GM19240 (cell line): Measurements from ENCODE around the gene BACE2.

ENCODE experiments used
- DNase-seq: peaks from one replicate; pipeline ENCODE4 v3.0.0; 2011; ENCODE audit warnings: low spot score; ENCODE audit not compliant: insufficient read length

BACE2 gene

DNA sequence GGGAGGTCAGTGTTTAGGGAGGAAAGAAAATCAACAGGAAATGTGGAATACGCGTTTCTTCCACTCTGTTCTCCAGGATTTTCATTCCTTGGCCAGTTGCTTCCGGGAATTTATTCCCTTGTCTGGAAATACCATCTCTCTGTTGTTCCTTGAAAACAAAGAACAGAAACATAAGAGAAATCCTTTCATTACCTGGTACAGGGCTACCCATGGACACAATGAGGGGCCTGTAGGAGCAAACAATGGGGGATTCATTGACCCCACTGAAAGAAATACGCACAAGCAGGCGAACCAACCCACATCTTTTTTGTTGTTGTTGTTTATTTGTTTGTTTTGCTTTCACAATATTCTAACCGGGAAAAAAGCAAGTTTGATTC lies 20.0 kb upstream of the BACE2 start:
- no peak for DNase-seq

DNA sequence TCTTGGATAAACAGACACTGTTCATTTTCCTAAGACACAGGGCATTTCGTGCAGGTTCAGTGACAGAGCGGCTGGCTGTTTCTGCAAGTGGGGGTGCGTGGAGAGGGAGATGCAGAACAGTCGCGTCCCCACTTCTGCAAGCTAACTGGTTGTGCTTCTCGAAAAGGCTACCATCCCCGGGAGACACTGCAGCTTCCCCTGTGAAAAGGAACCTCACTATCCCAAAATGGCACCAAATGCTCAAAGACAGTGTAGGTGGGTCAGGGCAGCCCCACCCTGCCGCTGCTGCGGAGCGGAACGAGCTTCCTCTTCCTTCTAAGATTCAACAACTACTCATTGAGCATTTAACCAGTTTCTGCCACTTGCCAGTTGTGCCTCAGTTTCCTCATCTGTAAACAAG lies 19.2 kb upstream of the BACE2 start:
- no peak for DNase-seq

DNA sequence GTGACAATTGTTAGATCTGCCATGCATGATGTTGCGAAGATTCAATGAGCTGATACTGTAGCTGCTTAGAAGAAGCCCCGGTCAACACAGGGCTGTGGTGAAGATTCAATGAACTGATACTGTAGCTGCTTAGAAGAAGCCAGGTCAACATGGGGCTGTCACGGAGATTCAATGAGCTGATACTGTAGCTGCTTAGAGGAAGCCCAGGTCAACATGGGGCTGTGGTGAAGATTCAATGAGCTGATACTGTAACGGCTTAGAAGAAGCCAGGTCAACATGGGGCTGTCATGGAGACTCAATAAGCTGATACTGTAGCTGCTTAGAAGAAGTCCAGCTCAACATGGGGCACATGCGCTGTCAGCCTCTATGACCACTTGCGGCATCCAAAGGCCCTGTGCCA lies 18.8 kb upstream of the BACE2 start:
- DNase-seq, result no peak

DNA sequence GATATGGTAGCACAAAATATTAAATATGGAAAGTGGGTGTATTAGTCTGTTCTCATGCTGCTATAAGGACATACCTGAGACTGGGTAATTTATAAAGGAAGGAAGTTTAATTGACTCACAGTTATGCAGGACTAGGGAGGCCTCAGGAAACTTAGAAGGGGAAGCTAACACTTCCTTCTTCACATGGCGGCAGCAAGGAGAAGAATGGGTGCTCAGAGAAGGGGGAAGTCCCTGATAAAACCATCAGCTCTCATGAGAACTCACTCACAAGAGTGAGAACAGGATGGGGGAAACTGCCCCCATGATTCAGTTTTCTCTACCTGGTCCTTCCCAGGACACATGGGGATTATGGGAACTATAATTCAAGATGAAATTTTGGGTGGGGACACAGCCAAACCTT lies 15.8 kb upstream of the BACE2 start:
- no peak for DNase-seq

DNA sequence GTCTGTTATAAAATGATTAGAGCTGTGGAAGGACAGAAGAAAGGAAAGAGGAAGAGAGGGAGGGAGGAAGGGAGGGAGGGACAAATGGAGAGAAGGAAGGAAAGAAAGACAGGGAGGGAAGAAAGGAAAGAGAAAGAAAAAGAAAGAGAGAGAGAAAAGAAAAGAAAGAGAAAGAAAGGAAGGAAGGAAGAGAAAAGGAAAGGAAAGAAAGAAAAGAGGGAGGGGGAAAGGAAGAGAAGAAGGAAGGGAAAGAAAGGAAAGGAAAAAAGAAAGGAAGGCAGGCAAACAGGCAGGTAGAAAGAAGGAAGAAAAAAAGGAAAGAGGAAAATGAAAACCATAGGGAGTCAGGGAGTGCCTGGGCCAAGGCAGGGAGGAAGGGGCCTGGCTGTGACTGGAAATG lies 14.5 kb upstream of the BACE2 start:
- no peak for DNase-seq

DNA sequence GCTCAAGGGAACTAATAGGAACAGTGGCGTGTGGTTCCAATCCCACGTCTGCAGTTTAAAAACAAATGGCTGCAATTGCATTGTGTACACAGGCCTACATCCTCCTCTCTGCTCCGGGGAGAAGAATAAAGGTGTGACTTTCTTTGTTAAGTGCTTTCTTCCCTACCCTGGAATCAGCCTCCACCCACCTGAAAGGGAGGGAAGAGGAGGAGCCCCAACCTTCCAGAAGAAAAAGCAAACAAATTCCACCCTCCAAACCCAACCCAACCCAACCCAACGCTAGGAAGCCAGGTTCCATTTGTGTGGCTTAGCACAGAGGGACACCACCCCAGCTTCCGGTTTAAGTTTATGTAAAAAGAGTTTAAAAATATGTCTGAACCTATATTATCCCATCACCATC lies 11.8 kb upstream of the BACE2 start:
- no peak for DNase-seq

DNA sequence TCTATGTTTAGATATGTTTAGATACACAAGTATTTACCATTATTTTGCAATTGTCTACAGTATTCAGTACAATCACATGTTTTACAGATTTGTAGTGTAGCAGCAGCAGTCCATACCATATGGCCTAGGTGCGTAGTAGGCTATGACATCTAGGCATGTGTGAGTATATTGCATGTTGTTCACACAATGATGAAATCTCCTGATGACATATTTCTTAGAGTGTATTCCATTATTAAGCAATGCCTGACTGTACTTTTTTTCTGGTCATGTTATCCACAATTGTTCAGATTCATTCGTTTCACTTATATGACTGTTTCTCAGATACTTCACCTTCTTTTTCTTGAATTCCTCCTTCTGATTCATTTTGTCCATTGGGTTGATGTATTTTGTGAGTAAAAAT lies 9.9 kb upstream of the BACE2 start:
- no peak for DNase-seq

DNA sequence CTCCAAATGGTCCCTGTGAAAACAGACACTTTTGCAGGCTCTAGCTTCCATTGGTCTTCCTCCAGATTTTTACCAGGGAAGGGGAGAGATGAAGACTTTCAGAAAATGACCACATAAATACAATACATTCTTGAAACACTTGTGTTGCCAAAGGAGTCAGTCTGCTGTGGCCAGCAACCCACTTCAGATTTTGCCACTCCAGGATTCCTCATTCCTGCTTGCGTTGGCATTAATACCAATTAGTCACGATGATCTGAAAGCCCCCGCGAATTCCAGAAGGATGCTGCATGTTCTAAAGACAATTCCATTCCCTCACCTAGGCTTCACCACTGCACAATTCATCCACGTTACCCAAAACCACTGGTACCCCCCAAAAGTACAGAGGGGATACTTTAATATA lies 7.9 kb upstream of the BACE2 start:
- no peak for DNase-seq

DNA sequence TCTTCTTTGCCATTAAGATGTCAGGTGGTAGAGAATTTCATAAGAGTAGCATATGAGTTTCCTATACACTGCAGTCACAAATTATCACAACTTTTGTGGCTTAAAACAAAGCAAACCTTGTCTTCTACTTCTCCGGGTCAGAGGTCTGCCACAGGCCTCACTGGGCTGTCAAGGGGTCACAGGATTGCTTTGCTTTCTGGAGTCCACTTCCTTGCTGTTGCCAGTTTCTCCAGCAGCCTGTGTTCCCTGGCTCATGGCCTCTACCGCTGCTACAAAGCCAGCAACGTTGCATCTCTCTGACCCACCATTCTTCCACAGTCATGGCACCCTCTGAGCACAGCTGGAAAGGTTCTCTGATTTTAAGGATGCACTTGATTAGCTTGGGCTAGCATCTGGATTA lies 6.5 kb upstream of the BACE2 start:
- no peak for DNase-seq

DNA sequence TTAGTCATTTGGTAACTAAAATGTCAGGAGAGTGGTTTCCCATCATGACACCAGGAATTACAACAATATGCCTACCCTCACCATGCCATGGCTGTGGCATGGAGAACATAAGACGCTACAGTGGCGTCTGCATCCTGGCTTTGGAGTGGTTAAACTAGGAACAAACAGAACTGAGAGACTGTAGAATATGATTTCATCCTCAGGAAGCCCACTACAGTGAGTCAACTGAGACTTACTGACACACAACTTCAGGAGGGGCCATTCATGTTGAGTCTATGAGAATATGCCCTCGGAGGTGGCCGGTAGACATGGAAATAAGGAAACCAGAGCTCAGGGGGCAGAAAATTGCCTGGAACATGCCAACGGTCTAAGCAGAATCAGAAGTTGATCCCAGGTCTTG lies 5.9 kb upstream of the BACE2 start:
- no peak for DNase-seq

DNA sequence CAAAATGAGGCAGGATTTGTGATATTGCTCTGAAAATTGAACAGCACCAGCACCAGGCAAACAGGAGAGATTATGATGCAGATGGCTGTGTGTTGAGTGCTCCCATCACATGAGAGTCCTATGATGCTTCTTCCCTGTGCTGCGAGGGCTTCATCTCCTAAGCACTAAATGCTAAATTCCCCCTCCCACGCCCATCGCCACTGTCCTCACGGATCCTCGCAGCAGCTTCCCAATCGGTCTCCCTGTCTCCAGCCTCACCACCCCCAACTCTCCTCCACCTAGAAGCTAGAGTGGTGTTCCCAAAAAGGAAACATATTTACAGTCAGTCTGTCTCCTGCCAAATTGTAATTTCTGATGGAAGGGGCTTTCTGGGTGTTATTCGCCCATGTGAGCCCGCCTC lies 4.9 kb upstream of the BACE2 start:
- DNase-seq, result no peak

DNA sequence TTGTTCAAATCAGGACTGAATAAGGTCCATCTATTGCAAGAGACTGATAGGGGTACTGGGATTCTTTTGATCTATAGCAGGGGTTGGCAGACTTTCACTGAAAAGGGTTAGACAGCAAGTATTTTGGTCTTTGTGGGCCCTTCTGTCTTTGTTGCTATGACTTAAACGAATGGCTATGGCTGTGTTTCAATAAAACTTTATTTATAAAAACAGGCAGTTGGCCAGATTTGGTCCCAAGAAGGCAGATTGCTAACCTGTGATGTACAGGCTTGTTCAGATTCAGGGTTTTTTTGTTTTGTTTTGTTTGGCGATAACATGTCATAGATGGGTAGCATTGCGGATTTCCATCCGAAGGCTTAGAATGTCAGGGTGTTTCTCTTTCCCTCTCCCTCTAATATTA lies 3.9 kb upstream of the BACE2 start:
- DNase-seq, result no peak

DNA sequence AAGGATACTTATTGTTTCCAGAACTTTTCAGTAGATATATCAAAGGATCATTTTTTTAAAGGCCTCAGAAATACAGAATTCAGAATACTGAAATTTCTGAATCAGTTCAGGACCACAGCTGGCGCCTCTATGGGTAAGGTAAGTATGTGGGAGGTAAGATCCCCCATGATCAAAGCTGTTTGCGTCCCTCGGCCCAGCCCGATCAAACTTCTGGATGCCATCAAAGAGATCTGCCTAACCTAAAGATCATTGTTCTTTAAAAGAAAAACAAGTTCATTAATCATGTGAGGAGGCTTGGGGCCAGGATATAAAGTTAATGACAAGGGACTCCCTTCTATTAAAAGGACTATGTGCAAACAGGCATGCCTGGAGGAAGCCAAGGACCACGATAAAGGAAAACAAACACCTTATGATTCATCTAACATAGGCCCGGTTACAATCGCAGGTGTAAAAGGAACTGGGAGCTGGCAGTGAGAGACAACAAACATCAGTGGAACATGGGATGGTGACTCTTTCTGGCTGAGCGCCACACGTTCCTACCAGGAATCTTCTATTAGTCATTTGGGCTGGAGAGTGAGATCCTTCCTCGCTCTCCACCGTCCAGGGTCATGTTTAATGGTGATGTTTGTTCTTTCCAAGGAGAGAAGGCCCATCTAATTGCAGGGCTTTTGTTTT lies 2.8 kb upstream of the BACE2 start:
- no peak for DNase-seq

DNA sequence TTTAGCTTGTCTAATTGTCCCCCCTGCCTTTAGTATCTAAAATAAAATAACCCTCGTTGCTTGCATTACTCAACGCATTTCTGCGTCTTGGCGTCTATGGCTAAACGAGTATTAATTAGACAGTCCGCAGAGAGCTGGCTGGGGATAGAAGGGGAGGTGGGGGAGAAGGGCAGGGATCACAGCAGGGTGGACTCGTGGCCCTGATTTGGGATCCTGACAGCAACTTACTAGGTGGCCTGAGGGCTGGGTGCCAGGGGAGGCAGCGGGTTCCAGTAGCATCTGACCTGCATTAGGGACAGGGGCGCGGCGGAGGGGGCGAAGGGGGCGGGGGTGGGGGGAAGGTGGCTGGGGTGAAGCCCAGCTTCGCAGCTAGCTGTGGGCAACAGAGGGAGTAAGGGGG lies 1.1 kb upstream of the BACE2 start:
- DNase-seq, result no peak

DNA sequence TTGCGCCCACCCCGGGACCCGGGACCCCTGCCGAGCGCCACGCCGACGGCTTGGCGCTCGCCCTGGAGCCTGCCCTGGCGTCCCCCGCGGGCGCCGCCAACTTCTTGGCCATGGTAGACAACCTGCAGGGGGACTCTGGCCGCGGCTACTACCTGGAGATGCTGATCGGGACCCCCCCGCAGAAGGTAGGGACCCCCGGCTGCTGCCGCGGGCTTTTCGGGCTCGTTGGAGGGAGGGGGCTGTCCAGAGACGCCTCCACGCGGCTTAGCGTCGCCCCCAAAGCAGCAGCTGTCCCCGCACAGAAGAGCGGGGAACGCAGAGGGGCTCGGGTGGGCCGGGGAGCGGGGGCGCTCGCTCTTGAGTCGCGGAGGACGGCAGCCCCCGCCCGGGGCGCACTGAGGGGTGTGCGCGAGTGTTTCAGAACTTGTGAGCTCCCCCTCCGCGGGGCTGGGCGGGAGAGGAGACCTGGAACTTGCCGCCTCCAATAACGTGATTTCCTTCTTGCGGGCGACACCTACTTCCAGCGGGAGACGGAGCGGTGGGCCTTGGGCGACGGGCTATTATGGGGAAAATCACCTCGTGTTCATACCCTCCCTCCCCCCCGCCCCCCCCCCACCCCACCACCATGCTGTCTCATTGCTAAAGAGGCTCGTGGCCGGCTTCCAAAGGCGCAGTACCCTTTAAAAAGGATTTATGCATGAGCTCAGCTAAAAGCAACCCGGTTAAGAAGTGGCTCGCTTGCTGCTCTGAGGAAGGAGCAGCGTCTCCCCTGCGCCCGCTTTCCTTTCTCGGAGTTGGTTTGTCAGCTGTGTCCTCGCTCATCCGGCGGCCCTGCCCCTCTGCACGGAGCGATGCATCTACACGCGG lies 664 bp downstream of the BACE2 start:
- no peak for DNase-seq

DNA sequence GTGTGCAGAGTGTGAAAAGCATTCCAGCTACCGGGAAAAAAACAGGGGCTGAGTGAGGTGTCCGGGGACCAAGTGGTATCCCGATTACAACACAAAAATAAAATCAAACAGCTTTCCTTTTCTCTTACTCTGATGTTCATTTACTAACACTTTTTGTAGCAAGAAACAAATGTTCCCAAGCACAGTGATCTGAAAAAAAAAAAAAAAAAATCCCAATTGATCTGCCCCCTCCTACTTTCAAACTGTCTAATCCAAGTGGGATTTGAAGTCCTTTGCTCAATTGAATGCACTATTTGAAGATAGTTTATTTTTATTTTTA lies 1.3 kb downstream of the BACE2 start:
- no peak for DNase-seq

DNA sequence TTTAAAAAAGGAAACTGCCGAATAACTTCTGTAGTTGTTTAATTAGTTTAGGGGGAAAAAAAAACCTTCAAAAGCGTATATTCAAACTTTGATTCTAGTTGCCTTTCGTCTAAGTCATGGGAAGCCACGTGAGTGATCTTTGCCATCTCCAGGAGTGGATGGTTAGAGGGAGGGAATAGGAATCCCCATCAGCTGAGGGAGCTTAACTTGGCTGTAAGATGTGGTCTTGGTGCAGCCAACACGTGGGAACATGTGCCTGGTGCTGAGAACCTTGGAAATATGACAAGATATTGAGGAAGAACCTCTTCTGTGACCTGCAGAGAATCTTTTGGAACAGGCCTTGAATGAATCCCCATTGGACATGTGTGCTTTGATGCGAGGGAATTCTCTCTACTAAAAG lies 1.7 kb downstream of the BACE2 start:
- no peak for DNase-seq

DNA sequence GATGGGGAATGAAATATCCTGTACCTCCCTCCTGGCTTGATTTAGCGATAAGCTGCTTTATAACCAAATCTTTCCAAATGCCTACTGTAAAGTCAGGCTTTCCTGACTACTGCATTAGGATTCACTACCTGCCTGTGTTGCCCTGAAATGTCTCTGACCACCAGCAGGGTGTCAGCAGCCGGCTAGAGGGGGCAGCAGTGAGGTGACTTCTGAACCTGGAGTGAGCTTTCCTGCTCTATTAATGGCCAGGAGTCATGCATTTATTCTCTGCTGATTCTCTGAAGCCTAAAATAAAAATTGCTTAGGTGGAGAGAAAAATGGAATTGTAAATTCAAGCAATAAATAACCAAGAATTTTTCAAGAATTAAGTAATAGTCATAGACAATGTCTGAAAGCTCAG lies 2.5 kb downstream of the BACE2 start:
- DNase-seq, result peak; percentile 29

DNA sequence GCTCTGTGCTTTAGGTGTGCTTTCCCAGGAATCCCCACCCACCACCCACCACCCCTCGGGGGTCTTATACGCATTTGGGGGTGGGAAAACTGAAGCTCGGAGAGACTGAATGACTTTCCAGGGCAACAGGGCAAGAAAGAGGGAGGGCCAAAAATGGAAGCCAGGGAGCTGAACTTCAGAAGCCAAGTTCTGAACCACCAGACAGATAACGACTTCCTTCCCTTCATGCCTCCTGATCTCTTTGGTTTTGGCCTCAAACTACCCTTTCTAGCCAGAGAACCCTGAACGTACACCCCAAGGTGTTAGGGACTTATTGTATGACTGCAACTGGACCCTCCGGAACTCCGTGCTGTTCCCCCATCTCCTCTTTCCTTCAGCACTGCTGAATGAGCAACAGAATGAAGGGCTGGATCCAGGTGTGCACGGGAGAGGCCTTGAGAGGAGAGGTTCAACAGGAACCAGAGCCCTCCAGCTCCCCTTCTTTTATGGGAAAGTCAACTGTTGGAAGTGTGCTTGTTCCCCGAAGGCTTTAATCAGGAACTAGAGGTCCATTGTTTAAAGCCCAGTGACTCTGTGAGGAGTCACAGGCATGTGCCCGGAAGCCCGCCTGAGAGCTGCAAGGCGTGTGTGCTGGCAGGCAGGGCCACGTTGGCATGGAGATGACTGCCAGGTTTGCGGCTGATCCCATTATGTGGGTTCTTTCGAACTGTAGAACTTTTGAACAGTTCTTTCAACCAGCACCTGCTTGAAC lies 3.1 kb downstream of the BACE2 start:
- DNase-seq, result no peak

DNA sequence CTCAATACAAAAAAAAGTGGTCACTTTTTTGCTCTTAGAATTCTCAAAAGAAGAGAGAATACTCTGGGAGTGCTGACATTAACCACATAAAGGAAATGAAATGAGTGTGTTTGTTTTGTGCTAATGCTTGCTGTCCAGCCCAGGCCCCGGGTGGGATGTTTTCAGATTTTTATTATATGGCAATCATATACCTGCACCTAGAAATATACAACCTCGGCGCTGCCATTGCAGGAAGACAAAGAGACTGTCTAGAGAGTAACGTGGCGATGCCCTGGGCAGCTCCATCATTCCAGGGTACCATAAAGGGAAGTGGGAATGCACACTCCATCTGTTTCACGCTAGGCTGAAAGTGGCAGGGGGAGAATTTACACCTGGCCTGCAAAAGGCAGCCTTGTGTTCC lies 7.1 kb downstream of the BACE2 start:
- no peak for DNase-seq

DNA sequence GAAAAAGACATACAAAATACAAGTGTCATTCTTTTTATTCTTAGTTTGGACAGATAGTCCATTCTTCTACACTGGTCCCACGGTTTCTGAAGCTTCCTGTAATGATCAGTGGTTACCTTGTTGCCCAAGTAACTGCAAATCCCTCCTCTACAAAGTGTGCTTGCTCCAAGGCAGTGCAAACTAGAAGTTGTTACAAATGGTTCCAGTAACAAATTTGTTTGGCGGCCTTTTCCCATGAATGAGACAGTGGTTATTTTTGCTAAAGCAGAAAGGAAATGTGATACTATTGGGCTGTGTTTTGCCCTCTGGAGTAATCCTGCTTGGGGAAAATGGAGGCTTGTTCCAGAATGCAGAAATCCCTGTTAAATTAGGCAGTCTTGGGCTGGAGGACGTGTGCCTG lies 8.9 kb downstream of the BACE2 start:
- DNase-seq, result no peak

DNA sequence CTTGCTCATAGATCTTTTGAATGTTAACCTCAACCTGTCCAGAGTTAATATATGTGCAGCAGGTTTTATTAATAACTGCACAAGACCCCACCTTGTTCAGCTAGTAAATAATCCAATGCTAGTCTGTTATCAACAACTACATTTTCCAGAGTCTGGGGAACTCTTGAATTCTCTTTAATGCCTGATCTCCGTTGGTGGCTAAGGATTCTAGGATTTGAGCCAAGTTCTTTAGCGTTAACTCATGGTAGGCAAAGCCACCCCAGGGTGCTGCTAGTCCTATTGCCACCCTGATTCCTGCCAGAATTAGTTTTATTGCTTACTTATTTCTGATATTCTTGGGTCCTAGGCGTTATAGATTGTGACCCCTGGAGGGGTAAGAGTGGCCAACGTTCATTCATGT lies 12.8 kb downstream of the BACE2 start:
- DNase-seq, result no peak

DNA sequence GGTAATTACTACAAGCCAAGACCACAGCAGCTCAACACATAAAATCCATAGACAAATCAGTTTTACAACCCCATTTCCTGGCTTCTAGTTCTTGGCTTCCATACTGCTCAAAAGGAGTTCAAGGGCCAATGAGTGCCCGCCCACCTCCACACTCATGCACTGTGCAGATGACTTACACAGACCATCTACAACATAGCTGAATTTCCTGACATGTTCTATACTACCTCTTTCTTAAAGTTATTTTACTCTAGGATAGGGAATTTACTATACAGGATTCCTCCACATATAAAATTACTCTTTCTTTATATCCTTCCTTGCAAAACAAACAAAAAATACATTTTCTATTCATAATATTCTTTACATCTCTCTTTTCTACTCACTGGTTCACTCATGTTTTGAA lies 14.6 kb downstream of the BACE2 start:
- no peak for DNase-seq
